ENCODE measurements around the gene OR9Q2.

DNA sequence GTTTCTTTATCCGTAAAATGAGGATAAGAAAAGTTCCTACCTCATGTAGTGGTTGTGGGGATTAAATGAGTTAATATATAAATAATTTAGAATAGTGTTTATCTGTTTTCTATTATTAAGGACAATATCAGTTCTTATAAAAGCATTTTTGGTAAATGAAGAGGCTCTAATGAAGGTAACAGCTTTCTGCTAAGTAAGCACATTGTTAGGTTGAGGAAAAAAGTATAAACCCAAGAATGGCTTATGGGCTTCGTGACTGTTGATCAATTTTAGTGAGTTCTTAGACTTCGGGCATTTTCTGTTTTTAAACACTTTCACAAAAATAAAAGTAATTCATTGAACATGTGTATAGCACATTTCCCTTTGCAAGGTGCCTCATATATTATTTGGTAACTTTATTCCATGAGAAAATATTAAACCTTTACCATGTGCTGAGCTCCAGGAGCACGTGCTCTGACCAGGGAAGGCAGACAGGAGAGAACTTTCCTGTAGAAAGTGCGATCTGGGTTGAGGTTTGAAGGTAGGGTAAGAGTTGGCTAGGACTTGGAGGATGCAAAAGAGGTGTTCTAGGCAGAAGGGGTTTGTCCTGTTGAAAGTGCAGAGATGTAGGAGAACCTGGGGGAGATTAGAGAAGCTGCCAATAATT is 11.3 kb upstream of the OR9Q2 start:
- TF ChIP-seq YY1 (tag by site-specific recombination; IDR thresholded peaks at IDR 0.05) (no peak), ZFP69B (tag by site-specific recombination; IDR thresholded peaks at IDR 0.05) (no peak), ZNF423 (tag by site-specific recombination; IDR thresholded peaks at IDR 0.05) (no peak), ZNF138 (tag by site-specific recombination; IDR thresholded peaks at IDR 0.05; ENCODE audit: borderline replicate concordance) (no peak), MYNN (tag by site-specific recombination; IDR thresholded peaks at IDR 0.05; ENCODE audit: borderline replicate concordance) (no peak), ATF2 (tag by site-specific recombination; IDR thresholded peaks at IDR 0.05; ENCODE audit: low read depth) (no peak), ZSCAN23 (tag by site-specific recombination; IDR thresholded peaks at IDR 0.05) (no peak)
- TF ChIP-seq, protein P1, sequence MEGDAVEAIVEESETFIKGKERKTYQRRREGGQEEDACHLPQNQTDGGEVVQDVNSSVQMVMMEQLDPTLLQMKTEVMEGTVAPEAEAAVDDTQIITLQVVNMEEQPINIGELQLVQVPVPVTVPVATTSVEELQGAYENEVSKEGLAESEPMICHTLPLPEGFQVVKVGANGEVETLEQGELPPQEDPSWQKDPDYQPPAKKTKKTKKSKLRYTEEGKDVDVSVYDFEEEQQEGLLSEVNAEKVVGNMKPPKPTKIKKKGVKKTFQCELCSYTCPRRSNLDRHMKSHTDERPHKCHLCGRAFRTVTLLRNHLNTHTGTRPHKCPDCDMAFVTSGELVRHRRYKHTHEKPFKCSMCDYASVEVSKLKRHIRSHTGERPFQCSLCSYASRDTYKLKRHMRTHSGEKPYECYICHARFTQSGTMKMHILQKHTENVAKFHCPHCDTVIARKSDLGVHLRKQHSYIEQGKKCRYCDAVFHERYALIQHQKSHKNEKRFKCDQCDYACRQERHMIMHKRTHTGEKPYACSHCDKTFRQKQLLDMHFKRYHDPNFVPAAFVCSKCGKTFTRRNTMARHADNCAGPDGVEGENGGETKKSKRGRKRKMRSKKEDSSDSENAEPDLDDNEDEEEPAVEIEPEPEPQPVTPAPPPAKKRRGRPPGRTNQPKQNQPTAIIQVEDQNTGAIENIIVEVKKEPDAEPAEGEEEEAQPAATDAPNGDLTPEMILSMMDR (tag by site-specific recombination; IDR thresholded peaks at IDR 0.05), result no peak
- TF ChIP-seq, protein P2, sequence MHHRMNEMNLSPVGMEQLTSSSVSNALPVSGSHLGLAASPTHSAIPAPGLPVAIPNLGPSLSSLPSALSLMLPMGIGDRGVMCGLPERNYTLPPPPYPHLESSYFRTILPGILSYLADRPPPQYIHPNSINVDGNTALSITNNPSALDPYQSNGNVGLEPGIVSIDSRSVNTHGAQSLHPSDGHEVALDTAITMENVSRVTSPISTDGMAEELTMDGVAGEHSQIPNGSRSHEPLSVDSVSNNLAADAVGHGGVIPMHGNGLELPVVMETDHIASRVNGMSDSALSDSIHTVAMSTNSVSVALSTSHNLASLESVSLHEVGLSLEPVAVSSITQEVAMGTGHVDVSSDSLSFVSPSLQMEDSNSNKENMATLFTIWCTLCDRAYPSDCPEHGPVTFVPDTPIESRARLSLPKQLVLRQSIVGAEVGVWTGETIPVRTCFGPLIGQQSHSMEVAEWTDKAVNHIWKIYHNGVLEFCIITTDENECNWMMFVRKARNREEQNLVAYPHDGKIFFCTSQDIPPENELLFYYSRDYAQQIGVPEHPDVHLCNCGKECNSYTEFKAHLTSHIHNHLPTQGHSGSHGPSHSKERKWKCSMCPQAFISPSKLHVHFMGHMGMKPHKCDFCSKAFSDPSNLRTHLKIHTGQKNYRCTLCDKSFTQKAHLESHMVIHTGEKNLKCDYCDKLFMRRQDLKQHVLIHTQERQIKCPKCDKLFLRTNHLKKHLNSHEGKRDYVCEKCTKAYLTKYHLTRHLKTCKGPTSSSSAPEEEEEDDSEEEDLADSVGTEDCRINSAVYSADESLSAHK (tag by site-specific recombination; IDR thresholded peaks at IDR 0.05), result no peak
